DOHH2 (cell line): Measurements from ENCODE around the gene NMB.

ENCODE experiments used
- CTCF ChIP-seq: fragments of 200-600 bp; sonication (generic); IDR thresholded peaks from one replicate; pipeline ENCODE4 v1.5.1; 2014; ENCODE audit warnings: antibody characterized with exemption, mild to moderate bottlenecking, low read depth, low read length; ENCODE audit not compliant: poor library complexity, severe bottlenecking
- EZH2phosphoT487 ChIP-seq: fragments of 200-600 bp; sonication (generic); IDR thresholded peaks from 2 replicates; pipeline ENCODE4 v1.6.1; 2017; ENCODE audit warnings: borderline replicate concordance, mild to moderate bottlenecking, antibody characterized with exemption, low read length, moderate library complexity, mixed read lengths

GRCh38 chr15:84616235-84616634, 41.8 kb downstream of the NMB start:
- TF ChIP-seq CTCF (no peak), EZH2phosphoT487 (no peak)
